ENCODE data around the gene RPL6. TPM values are rescaled to one million over a fixed set of nuclear protein-coding genes. Genes with fewer than 3 reads are reported as not detected.

RPL6 gene
- total RNA-seq, 1 experiment from 2014 or later = 1,421 TPM

GRCh38 chr12:112406519-112407488 is 2.6 kb downstream of the RPL6 start:
- peaks cover 43% of the 10 kb centered on the region for H3K36me3 ChIP-seq (ENCODE audit: low read depth)
- peak overlapping the region; percentile 97 for H3K4me2 ChIP-seq
- peak overlapping the region; percentile 83 for H3K4me3 ChIP-seq
- TF ChIP-seq CTCF (conservative IDR thresholded peaks at IDR 0.05) (no peak), EZH2 (IDR thresholded peaks at IDR 0.05; ENCODE audit: low read depth) (no peak)
- intact Hi-C loops (cut with micrococcal nuclease; ENCODE audit: unreplicated experiment) = no loop called here
- no peaks in the 10 kb centered on the region for H3K27me3 ChIP-seq (ENCODE audit: insufficient read depth, low read depth)
- DNase-seq = no peak
- BruUV-seq (replicated peaks) = no TSS peak
- peaks cover 80% of the 10 kb centered on the region for H3F3A ChIP-seq (ENCODE audit: insufficient read depth, low read depth)
- H4K20me1 ChIP-seq (ENCODE audit: insufficient read depth) = peaks cover 45% of the 10 kb centered on the region
- peaks cover 32% of the 10 kb centered on the region for H3K79me2 ChIP-seq (ENCODE audit: low read depth)
- ChIA-PET POLR2A (ENCODE audit: unreplicated experiment) (no interaction called here), CTCF (no interaction called here)
- H3K9me3 ChIP-seq (ENCODE audit: insufficient read depth, low read depth) = no peaks in the 10 kb centered on the region
- H2AFZ ChIP-seq = no peak overlapping the region
- no peaks in the 10 kb centered on the region for H3K9me2 ChIP-seq (ENCODE audit: insufficient read depth)
- H3K27ac ChIP-seq = 0 out of 2 replicates have a peak overlapping the region, but pooled peaks have one; percentile 2
- H3K4me1 ChIP-seq (replicated peaks; ENCODE audit: insufficient read depth) = peaks cover 14% of the 10 kb centered on the region

- no peak for DNase-seq
- CTCF ChIA-PET = no interaction called here
- Histone ChIP-seq H3K36me3 (ENCODE audit: low read depth) (peaks cover 30% of the 10 kb centered on the region), H4K20me1 (ENCODE audit: insufficient read depth) (peaks cover 29% of the 10 kb centered on the region), H3F3A (ENCODE audit: insufficient read depth, low read depth) (peaks cover 51% of the 10 kb centered on the region), H3K27ac (no peak overlapping the region), H3K9me3 (ENCODE audit: insufficient read depth, low read depth) (no peaks in the 10 kb centered on the region), H3K9me2 (ENCODE audit: insufficient read depth) (no peaks in the 10 kb centered on the region), H3K4me2 (no peak overlapping the region), H2AFZ (no peak overlapping the region), H3K4me1 (replicated peaks; ENCODE audit: insufficient read depth) (peaks cover 2% of the 10 kb centered on the region), H3K27me3 (ENCODE audit: insufficient read depth, low read depth) (no peaks in the 10 kb centered on the region), H3K79me2 (ENCODE audit: low read depth) (peaks cover 8% of the 10 kb centered on the region), H3K4me3 (no peak overlapping the region)
- intact Hi-C loops (cut with micrococcal nuclease; ENCODE audit: unreplicated experiment) = no loop called here
- TF ChIP-seq EZH2 (IDR thresholded peaks at IDR 0.05; ENCODE audit: low read depth) = no peak
- TF ChIP-seq CTCF (conservative IDR thresholded peaks at IDR 0.05) = no peak
- POLR2A ChIA-PET (ENCODE audit: unreplicated experiment) = no interaction called here
- no TSS peak for BruUV-seq (replicated peaks)
These were observed 7.4 kb downstream of the RPL6 start for GRCh38 chr12:112401903-112402498.

- no peaks in the 10 kb centered on the region for H3K27me3 ChIP-seq (ENCODE audit: insufficient read depth, low read depth)
- no TSS peak for BruUV-seq (replicated peaks)
- peaks cover 41% of the 10 kb centered on the region for H3F3A ChIP-seq (ENCODE audit: insufficient read depth, low read depth)
- POLR2A ChIA-PET (ENCODE audit: unreplicated experiment) = interaction anchor here (0.6 kb wide), 1 partner anchor 316 kb away, joined by 3 read pairs; no protein-coding TSS in a partner anchor
- CTCF ChIA-PET = no interaction called here
- no peak overlapping the region for H3K4me2 ChIP-seq
- H3K4me3 ChIP-seq = no peak overlapping the region
- no peaks in the 10 kb centered on the region for H3K9me2 ChIP-seq (ENCODE audit: insufficient read depth)
- H3K9me3 ChIP-seq (ENCODE audit: insufficient read depth, low read depth) = no peaks in the 10 kb centered on the region
- peaks cover 19% of the 10 kb centered on the region for H4K20me1 ChIP-seq (ENCODE audit: insufficient read depth)
- TF ChIP-seq EZH2 (IDR thresholded peaks at IDR 0.05; ENCODE audit: low read depth) (no peak), CTCF (conservative IDR thresholded peaks at IDR 0.05) (no peak)
- intact Hi-C loops (cut with micrococcal nuclease; ENCODE audit: unreplicated experiment) = no loop called here
- H2AFZ ChIP-seq = no peak overlapping the region
- no peaks in the 10 kb centered on the region for H3K79me2 ChIP-seq (ENCODE audit: low read depth)
- no peaks in the 10 kb centered on the region for H3K4me1 ChIP-seq (replicated peaks; ENCODE audit: insufficient read depth)
- peaks cover 21% of the 10 kb centered on the region for H3K36me3 ChIP-seq (ENCODE audit: low read depth)
- no peak for DNase-seq
- no peak overlapping the region for H3K27ac ChIP-seq
These were observed 8.4 kb downstream of the RPL6 start for GRCh38 chr12:112401054-112401453.
